Retinal pigment epithelial cell (primary cell): ENCODE data around the gene PLEKHA7.

Experiments used
- DNase-seq: peaks from one replicate; pipeline ENCODE4 v3.0.0-alpha.2; 2010; ENCODE audit warnings: low read depth
- H3K4me3 ChIP-seq: 2 replicates; pipeline ENCODE4 v1.5.1; 2011; ENCODE audit warnings: mild to moderate bottlenecking, low read length, control low read depth, moderate library complexity
- TF ChIP-seq, protein P1 (sequence below): conservative IDR thresholded peaks from 2 replicates; pipeline ENCODE4 v1.5.1; 2011; ENCODE audit warnings: low read depth, low read length, control low read depth, inconsistent platforms

PLEKHA7 gene

DNA sequence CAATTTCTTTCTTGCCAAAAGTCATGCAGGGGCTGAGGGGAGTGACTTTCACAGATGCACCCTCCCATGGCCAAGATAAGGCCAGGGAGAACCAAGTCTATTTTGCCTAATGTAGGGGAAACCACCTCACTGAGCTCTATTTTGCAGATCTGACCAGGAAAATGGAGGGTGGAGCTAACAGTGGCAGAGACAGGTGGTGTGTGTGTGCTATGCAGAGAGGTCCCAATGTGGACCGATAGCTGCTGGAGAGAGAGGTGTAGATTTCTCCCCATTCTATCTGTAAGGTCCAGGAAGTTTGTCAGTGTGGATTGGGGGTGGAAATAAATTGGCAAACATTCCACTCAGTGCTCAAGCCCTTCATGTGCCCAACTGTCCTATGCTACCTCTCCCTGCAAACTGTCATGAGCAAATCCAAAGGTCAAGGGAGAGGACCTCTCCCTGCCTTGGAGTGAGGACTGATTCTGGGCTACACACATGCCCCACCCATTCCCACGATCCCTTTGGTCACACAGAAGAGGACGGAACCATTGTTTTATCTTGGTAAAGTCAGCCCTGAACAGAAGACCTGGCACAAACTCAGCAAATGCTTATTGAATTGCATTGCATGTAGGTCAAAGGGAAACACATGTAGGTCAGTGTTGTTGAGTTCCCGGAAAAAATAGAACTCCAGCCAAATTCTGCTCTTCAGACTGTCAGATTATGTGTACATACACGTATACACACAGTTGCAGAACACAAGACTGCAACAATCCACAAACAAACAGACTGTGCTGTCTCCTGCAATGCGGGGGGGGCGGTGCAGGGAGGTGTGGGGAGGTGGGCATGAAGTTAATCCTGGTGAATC is 209.9 kb downstream of the PLEKHA7 start:
- H3K4me3 ChIP-seq = no peak overlapping the region
- DNase-seq = no peak
- TF ChIP-seq, protein P1, sequence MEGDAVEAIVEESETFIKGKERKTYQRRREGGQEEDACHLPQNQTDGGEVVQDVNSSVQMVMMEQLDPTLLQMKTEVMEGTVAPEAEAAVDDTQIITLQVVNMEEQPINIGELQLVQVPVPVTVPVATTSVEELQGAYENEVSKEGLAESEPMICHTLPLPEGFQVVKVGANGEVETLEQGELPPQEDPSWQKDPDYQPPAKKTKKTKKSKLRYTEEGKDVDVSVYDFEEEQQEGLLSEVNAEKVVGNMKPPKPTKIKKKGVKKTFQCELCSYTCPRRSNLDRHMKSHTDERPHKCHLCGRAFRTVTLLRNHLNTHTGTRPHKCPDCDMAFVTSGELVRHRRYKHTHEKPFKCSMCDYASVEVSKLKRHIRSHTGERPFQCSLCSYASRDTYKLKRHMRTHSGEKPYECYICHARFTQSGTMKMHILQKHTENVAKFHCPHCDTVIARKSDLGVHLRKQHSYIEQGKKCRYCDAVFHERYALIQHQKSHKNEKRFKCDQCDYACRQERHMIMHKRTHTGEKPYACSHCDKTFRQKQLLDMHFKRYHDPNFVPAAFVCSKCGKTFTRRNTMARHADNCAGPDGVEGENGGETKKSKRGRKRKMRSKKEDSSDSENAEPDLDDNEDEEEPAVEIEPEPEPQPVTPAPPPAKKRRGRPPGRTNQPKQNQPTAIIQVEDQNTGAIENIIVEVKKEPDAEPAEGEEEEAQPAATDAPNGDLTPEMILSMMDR = no peak

DNA sequence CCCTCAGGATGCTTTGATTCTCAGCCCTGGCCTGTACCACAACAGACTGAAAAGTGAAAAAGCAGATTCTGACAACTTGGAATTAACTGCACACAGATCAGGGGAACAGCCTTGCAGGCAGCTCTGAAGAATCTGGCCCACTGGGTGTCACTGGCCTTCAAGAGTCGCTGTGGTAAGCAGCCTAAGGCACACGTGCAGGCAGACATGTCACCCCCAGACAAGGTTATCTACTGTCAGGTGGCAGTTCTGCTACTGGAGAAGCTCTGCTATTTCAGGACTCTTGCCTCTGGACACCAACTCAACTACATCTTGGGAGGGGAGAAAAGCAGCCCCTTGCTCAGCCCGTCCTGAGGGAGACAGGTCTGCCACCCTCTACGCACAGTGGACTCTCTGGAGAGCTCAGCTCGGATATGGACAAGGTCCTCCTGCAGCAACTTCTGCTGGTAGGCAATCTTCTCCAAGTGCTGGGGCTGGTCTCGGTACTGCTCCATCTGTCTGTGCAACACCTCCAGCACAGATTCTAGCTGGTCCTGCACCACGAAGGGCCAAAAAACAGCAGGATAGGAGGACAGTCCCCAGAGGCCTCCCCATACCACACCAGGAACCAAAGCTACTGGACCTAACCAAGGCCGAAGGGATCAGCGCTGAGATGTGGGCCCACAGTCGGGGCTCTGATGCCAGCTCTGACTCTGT is 212.8 kb downstream of the PLEKHA7 start:
- DNase-seq = no peak
- no peak overlapping the region for H3K4me3 ChIP-seq
- TF ChIP-seq, protein P1 = no peak

DNA sequence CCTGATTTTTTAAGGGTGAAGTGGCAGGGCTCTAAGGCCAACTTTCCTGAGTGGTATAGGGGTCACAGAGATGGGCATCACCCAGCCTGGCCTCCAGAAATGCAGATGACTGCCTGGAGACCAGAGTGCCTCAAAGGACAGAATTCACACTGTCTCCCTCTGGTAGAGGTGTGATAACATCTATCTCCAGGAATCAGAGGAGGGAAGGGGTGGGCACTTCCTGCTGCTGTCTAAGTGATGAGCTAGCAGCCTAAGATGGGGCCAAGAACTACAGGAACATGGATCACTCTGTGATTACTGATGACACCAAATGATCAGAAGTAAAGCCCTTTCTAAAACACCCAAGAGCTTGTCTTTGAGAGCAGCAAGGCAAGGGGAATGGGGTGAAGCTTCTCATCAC is 213.8 kb downstream of the PLEKHA7 start:
- H3K4me3 ChIP-seq = no peak overlapping the region
- TF ChIP-seq, protein P1 = no peak
- DNase-seq = no peak

DNA sequence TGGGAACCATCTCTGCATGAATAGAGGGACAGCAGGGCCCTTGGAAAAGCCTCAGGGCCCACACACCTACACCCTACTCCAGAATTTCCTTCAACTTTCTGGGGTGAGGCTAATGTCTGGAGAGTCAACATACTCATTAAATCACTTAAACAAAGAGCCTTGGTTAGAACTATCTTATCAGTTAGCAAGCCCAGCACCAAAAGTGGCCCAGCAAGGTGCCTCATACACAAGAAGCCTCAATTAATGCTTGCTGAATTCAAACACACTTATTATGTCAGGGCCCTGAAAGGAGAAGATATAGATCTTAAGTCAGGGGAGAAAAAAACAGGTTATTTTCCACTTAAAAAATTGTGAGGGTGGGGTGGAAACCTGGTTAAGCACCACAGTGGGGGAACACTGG is 214.3 kb downstream of the PLEKHA7 start:
- TF ChIP-seq, protein P1 = no peak
- no peak overlapping the region for H3K4me3 ChIP-seq
- no peak for DNase-seq

DNA sequence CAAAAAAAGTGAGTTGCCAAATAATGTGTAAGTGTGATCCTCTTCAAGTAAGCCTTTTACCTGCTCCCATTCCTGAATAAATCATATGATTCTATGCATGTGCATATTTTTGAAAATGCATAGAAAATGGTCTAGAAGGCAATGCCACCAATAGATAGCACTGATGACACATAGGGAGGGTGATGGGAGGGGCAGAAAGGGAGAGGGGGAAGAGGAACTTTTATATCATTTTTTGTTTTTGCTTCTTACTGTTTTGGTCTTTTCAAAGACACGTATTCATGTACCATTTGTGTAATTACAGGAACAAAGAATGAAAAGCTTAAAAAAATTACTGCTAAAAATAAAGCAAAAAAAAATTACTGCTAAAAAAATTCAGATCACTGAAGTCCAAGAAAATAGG is 215.0 kb downstream of the PLEKHA7 start:
- TF ChIP-seq, protein P1 = no peak
- H3K4me3 ChIP-seq = no peak overlapping the region
- DNase-seq = no peak

DNA sequence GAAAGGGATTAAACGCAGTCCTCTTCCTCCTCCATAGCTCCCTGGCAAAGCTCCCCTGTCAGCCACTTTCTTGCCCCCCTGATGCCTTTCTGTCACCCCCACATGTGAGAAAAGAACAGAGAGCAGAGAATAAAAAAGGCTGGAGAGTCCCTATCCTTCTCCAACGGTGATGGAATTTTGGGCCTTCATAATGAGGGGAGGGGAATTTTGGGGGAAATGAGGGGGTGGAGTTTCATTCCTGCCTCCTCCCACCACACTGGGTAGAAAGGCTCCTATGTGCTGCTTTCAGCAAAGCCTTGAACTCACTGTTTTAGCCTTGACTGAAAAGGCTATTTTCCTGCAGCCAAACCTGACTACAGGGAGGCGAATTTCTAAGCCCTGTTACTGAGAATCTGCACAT is 216.4 kb downstream of the PLEKHA7 start:
- TF ChIP-seq, protein P1 = no peak

More for the DNA sequence above, 216.4 kb downstream of the PLEKHA7 start:
- no peak overlapping the region for H3K4me3 ChIP-seq
- DNase-seq = no peak
